BJ (cell line): ENCODE measurements around the gene PIM1. TPM values are rescaled to one million over a fixed set of nuclear protein-coding genes. Genes with fewer than 3 reads are reported as not detected.

Source experiments
- CTCF ChIA-PET: fragments of 350-600 bp; formaldehyde crosslinking; extraction: SDS; loops from one replicate; lab custom pipeline; 2021; ENCODE audit warnings: antibody characterized with exemption, inconsistent platforms; lab: Yijun Ruan, JAX
- POLR2A ChIA-PET: fragments of 300-600 bp; sonication (Branson Sonifier 250); formaldehyde crosslinking; extraction: SDS; loops from one replicate; lab custom pipeline; 2021; ENCODE audit warnings: antibody characterized with exemption; lab: Charles Lee
- DNase-seq: peaks from one replicate; pipeline ENCODE4 v3.0.0-alpha.2; 2011; ENCODE audit warnings: low read depth
- H3K27me3 ChIP-seq: 2 replicates; pipeline ENCODE4 v1.6.0; 2011; ENCODE audit warnings: low read length; ENCODE audit not compliant: control insufficient read depth, insufficient read depth
- H3K36me3 ChIP-seq: 2 replicates; pipeline ENCODE4 v1.5.1; 2011; ENCODE audit warnings: low read length; ENCODE audit not compliant: control insufficient read depth, insufficient read depth
- H3K4me3 ChIP-seq: 2 replicates; pipeline ENCODE4 v1.5.1; 2011; ENCODE audit warnings: low read depth, mild to moderate bottlenecking, control low read depth, low read length
- CTCF ChIP-seq: IDR thresholded peaks from 2 replicates; pipeline ENCODE4 v1.5.1; 2011; ENCODE audit warnings: low read depth, mild to moderate bottlenecking, control low read depth, inconsistent platforms, low read length, moderate library complexity; ENCODE audit not compliant: insufficient read depth
- polyA plus RNA-seq: library from polyadenylated mRNA; depleted of rRNA; stranded (reverse); fragments of >200 nt; gene quantifications from 2 replicates; pipeline ENCODE4 v1.2.3, GENCODE V29; 2011

PIM1 gene
- polyA plus RNA-seq, 1 experiment, result 20.7 TPM

GRCh38 chr6:37200085-37200484 is 30.1 kb downstream of the PIM1 start:
- Histone ChIP-seq H3K36me3 (no peaks in the 10 kb centered on the region), H3K27me3 (peaks cover 10% of the 10 kb centered on the region), H3K4me3 (no peak overlapping the region)
- TF ChIP-seq CTCF, result no peak
- no peak for DNase-seq
- CTCF ChIA-PET, result interaction anchor here (1.0 to 5.8 kb wide), 4 partner anchors 28 to 181 kb away, joined by 3 to 43 read pairs (median 9); no protein-coding TSS in a partner anchor
- POLR2A ChIA-PET, result interaction anchor here (0.5 kb wide), 1 partner anchor 16 kb away, joined by 19 read pairs; no protein-coding TSS in a partner anchor

- TF ChIP-seq CTCF, result no peak
- Histone ChIP-seq H3K27me3 (peaks cover 10% of the 10 kb centered on the region), H3K4me3 (no peak overlapping the region), H3K36me3 (no peaks in the 10 kb centered on the region)
- CTCF ChIA-PET, result interaction anchor here (0.7 to 2.9 kb wide), 5 partner anchors 29 to 183 kb away, joined by 3 to 13 read pairs (median 3); no protein-coding TSS in a partner anchor
- POLR2A ChIA-PET, result no interaction called here
- no peak for DNase-seq
Measured at GRCh38 chr6:37201726-37202125, 31.8 kb downstream of the PIM1 start.

GRCh38 chr6:37202788-37203491 is 33.0 kb downstream of the PIM1 start:
- DNase-seq, result no peak
- no peak for TF ChIP-seq CTCF
- CTCF ChIA-PET, result interaction anchor here (0.8 to 15.6 kb wide), 3 partner anchors 151 to 181 kb away, joined by 3 to 588 read pairs (median 3); no protein-coding TSS in a partner anchor
- Histone ChIP-seq H3K27me3 (peaks cover 10% of the 10 kb centered on the region), H3K4me3 (no peak overlapping the region), H3K36me3 (no peaks in the 10 kb centered on the region)
- POLR2A ChIA-PET, result no interaction called here

GRCh38 chr6:37204014-37204751 is 34.2 kb downstream of the PIM1 start:
- Histone ChIP-seq H3K36me3 (no peaks in the 10 kb centered on the region), H3K27me3 (peaks cover 8% of the 10 kb centered on the region), H3K4me3 (no peak overlapping the region)
- no peak for DNase-seq
- no peak for TF ChIP-seq CTCF
- ChIA-PET CTCF (interaction anchor here (0.6 to 15.6 kb wide), 3 partner anchors 147 to 178 kb away, joined by 3 to 588 read pairs (median 124); no protein-coding TSS in a partner anchor), POLR2A (no interaction called here)
